ENCODE measurements around the gene COL4A4. TPM values are rescaled to one million over a fixed set of nuclear protein-coding genes. Genes with fewer than 3 reads are reported as not detected.

Gene COL4A4
- total RNA-seq, 1 donor from 2014 or later: 24.3 TPM

GRCh38 chr2:226965376-226965775, 198.6 kb downstream of the COL4A4 start:
- no peak overlapping the region for H3K4me3 ChIP-seq
- intact Hi-C loops (cut with DNase I): no loop called here
- DNase-seq (no peak), ATAC-seq (no peak)
- H3K4me1 ChIP-seq: no peaks in the 10 kb centered on the region
- no peaks in the 10 kb centered on the region for H3K36me3 ChIP-seq
- no peaks in the 10 kb centered on the region for H3K27me3 ChIP-seq (ENCODE audit: low read depth)
- TF ChIP-seq CTCF (IDR thresholded peaks at IDR 0.05): no peak
- no peaks in the 10 kb centered on the region for H3K9me3 ChIP-seq
- no peak overlapping the region for H3K27ac ChIP-seq

GRCh38 chr2:226963528-226963927, 200.5 kb downstream of the COL4A4 start:
- no peaks in the 10 kb centered on the region for H3K36me3 ChIP-seq
- intact Hi-C loops (cut with DNase I): no loop called here

GRCh38 chr2:226962176-226962773, 201.7 kb downstream of the COL4A4 start:
- no peak for ATAC-seq
- Histone ChIP-seq H3K9me3 (no peaks in the 10 kb centered on the region), H3K4me3 (no peak overlapping the region), H3K36me3 (no peaks in the 10 kb centered on the region), H3K27ac (no peak overlapping the region), H3K27me3 (ENCODE audit: low read depth) (no peaks in the 10 kb centered on the region), H3K4me1 (no peaks in the 10 kb centered on the region)
- DNase-seq: no peak
- intact Hi-C loops (cut with DNase I): no loop called here
- TF ChIP-seq CTCF (IDR thresholded peaks at IDR 0.05): no peak

More at GRCh38 chr2:226963528-226963927, 200.5 kb downstream of the COL4A4 start:
- ATAC-seq (no peak), DNase-seq (no peak)
- H3K27me3 ChIP-seq (ENCODE audit: low read depth): no peaks in the 10 kb centered on the region
- no peak overlapping the region for H3K4me3 ChIP-seq
- H3K27ac ChIP-seq: no peak overlapping the region
- H3K9me3 ChIP-seq: no peaks in the 10 kb centered on the region
- no peak for TF ChIP-seq CTCF (IDR thresholded peaks at IDR 0.05)
- H3K4me1 ChIP-seq: no peaks in the 10 kb centered on the region

GRCh38 chr2:226959418-226959817, 204.6 kb downstream of the COL4A4 start:
- no peaks in the 10 kb centered on the region for H3K36me3 ChIP-seq
- intact Hi-C loops (cut with DNase I): no loop called here
- no peak for TF ChIP-seq CTCF (IDR thresholded peaks at IDR 0.05)
- no peaks in the 10 kb centered on the region for H3K9me3 ChIP-seq
- H3K4me1 ChIP-seq: no peaks in the 10 kb centered on the region
- DNase-seq (no peak), ATAC-seq (no peak)
- H3K4me3 ChIP-seq: no peak overlapping the region
- no peak overlapping the region for H3K27ac ChIP-seq
- no peaks in the 10 kb centered on the region for H3K27me3 ChIP-seq (ENCODE audit: low read depth)

GRCh38 chr2:226956659-226957058, 207.3 kb downstream of the COL4A4 start:
- no peak for TF ChIP-seq CTCF (IDR thresholded peaks at IDR 0.05)
- Histone ChIP-seq H3K36me3 (no peaks in the 10 kb centered on the region), H3K27ac (no peak overlapping the region), H3K27me3 (ENCODE audit: low read depth) (no peaks in the 10 kb centered on the region), H3K9me3 (no peaks in the 10 kb centered on the region), H3K4me3 (no peak overlapping the region), H3K4me1 (no peaks in the 10 kb centered on the region)
- ATAC-seq: no peak
- no peak for DNase-seq
- intact Hi-C loops (cut with DNase I): no loop called here

Data from lower lobe of right lung (tissue), 2 donors.